ENCODE measurements around the gene CRYAA. TPM values are rescaled to one million over a fixed set of nuclear protein-coding genes. Genes with fewer than 3 reads are reported as not detected.

Gene CRYAA
- total RNA-seq, 1 experiment from 2014 or later, result not detected

DNA sequence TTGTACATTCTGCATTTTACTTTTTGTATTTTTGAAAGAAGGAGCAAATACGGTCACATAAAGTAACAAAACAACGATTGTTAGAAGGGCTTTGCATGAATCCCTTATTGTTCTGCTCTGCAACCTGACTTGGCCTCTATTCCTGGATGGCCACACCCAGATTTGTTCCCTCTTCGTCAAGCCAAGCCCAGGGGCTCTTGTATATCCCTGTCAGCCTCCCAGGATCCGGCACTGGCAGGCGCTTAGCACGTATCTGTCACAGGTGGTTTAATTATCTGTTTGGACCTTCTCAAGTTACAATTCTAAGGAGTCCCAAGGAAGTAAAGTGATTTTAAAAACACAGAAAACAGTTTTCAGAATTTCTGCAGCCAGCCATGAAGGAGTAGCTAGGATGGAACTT, 28.0 kb downstream of the CRYAA start:
- no peak overlapping the region for H4K8ac ChIP-seq (replicated peaks; ENCODE audit: insufficient read length, low read depth, low read length)

More for the DNA sequence above, 28.0 kb downstream of the CRYAA start:
- H3K27me3 ChIP-seq (ENCODE audit: insufficient read depth, low read length), result no peaks in the 10 kb centered on the region
- no peak overlapping the region for H3T11ph ChIP-seq (ENCODE audit: low read length)
- H3K36me3 Mint-ChIP-seq (ENCODE audit: insufficient read depth in 1 of 3, low read depth in 3 of 3), result peaks cover 0 to 9% (median 7%) of the 10 kb centered on the region in 3 experiments; a peak in 5 of 7 replicates
- no peaks in the 10 kb centered on the region for H4K20me1 ChIP-seq (ENCODE audit: control insufficient read depth, insufficient read depth, insufficient read length)
- no peak overlapping the region for H2BK5ac ChIP-seq (ENCODE audit: insufficient read length, low read length)
- no peaks in the 10 kb centered on the region for H3K79me2 ChIP-seq (ENCODE audit: insufficient read depth, low read length)
- no peak overlapping the region for H3K23ac ChIP-seq (ENCODE audit: insufficient read length, low read depth, low read length)
- no peak overlapping the region for H3K27ac ChIP-seq (ENCODE audit: insufficient read length, low read depth, low read length)
- no peaks in the 10 kb centered on the region for H3K9me3 ChIP-seq (ENCODE audit: control insufficient read depth, low read depth, low read length)
- no peak overlapping the region for H3K14ac ChIP-seq (ENCODE audit: insufficient read depth, low read length)
- no peak overlapping the region for H2BK12ac ChIP-seq (ENCODE audit: insufficient read length, low read depth, low read length)
- no peak overlapping the region for H3K4me2 ChIP-seq (ENCODE audit: insufficient read depth, insufficient read length, low read length)
- H3K4ac ChIP-seq (ENCODE audit: low read depth, low read length), result no peak overlapping the region
- H3K79me1 ChIP-seq (ENCODE audit: insufficient read depth, low read depth, low read length, poor library complexity, severe bottlenecking), result no peaks in the 10 kb centered on the region
- peaks cover 14% of the 10 kb centered on the region for H3K27me3 Mint-ChIP-seq (ENCODE audit: low read depth)
- peaks cover 12 to 19% of the 10 kb centered on the region in 2 experiments for H3K9me3 Mint-ChIP-seq
- no peak overlapping the region for H3K9ac ChIP-seq (ENCODE audit: extremely low read depth, insufficient read length, low read length)
- H4K91ac ChIP-seq (ENCODE audit: insufficient read length, low read depth, low read length), result no peak overlapping the region
- no peak overlapping the region for H3K4me3 Mint-ChIP-seq
- H3K56ac ChIP-seq (ENCODE audit: insufficient read length, low read depth, low read length), result no peak overlapping the region
- no peak overlapping the region for H3K27ac Mint-ChIP-seq
- H3K18ac ChIP-seq (ENCODE audit: insufficient read length, low read depth, low read length), result no peak overlapping the region
- no peaks in the 10 kb centered on the region for H3K23me2 ChIP-seq (ENCODE audit: insufficient read length, low read depth, low read length, poor library complexity, severe bottlenecking)
- no peak overlapping the region for H2BK120ac ChIP-seq (ENCODE audit: low read depth, low read length, poor library complexity, severe bottlenecking)
- no peak overlapping the region for H2BK15ac ChIP-seq (ENCODE audit: low read depth, low read length)
- H2AFZ ChIP-seq (ENCODE audit: low read length), result no peak overlapping the region
- peaks cover 22 to 28% of the 10 kb centered on the region in 2 experiments for H3K4me1 Mint-ChIP-seq
- TF ChIP-seq, protein P1, sequence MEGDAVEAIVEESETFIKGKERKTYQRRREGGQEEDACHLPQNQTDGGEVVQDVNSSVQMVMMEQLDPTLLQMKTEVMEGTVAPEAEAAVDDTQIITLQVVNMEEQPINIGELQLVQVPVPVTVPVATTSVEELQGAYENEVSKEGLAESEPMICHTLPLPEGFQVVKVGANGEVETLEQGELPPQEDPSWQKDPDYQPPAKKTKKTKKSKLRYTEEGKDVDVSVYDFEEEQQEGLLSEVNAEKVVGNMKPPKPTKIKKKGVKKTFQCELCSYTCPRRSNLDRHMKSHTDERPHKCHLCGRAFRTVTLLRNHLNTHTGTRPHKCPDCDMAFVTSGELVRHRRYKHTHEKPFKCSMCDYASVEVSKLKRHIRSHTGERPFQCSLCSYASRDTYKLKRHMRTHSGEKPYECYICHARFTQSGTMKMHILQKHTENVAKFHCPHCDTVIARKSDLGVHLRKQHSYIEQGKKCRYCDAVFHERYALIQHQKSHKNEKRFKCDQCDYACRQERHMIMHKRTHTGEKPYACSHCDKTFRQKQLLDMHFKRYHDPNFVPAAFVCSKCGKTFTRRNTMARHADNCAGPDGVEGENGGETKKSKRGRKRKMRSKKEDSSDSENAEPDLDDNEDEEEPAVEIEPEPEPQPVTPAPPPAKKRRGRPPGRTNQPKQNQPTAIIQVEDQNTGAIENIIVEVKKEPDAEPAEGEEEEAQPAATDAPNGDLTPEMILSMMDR (conservative IDR thresholded peaks at IDR 0.05), result no peak
- H4K5ac ChIP-seq (ENCODE audit: insufficient read length, low read depth, low read length), result no peak overlapping the region
- peak; percentile 15 for DNase-seq
- no peak overlapping the region for H2AK5ac ChIP-seq (ENCODE audit: insufficient read length, low read length)
- no CpG with 5 or more reads among the region's 6 CpGs for WGBS (ENCODE audit: extremely low coverage, insufficient read length, low lambda C conversion rate)
- H2BK20ac ChIP-seq (ENCODE audit: low read depth, low read length, poor library complexity, severe bottlenecking), result no peak overlapping the region
- no peaks in the 10 kb centered on the region for H3K4me1 ChIP-seq (ENCODE audit: insufficient read depth, low read length)
